Fibroblast of skin of left quadriceps (primary cell): ENCODE data around the gene ANKRD33B.
"Not testable (repeated sequence)": the region's sequence is repeated elsewhere in the genome, so short reads cannot be mapped to it uniquely, and the experiment has no call there.

Source experiments
- DNase-seq, 2 experiments: peaks; one replicate each; pipeline ENCODE4 v3.0.0-alpha.2; 2013; ENCODE audit warnings: low read depth in 2 of 2

Gene ANKRD33B

DNA sequence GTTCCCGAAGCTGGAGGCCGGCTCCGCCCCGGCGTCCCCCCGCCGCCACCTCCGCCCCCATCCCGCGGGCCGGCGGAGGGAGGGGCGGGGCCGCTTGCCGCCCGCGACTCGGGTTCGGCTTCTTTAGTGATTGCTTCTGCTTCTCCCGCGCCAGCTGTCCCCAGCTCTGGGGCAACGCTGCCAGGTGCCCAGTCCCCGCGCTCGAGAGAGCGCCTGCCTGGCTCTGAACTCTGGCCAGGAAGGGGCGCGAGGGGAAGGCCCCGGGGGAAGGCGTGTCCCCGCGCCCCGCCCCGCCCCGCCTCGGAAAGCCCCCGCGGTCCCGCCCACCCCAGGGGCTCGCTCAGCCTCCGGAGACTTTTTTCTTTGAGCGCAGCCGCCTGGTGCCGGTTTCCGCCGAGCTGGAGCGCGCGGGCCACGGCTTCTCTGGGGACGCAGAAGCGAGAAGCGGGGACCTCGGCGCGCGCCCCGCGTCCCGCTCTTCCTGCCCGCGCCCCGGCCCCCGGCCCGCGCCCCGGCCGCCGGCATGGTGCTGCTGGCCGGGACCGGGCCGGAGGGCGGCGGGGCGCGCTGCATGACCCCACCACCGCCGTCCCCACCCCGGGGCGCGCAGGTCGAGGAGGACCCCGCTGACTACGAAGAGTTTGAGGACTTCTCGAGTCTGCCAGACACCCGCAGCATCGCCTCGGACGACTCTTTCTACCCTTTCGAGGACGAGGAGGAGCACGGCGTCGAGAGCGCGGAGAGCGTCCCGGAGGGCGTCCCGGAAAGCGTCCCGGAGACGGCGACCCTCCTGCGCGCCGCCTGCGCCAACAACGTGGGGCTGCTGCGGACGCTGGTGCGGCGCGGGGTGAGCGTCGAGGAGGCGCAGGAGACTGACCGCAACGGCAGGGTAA, at the start of gene ANKRD33B:
Gene ANKRD33B (plus strand): TSS at position 126 of the 893 bp plus-strand sequence. CDS start 398 bp downstream, at position 524.
- peak; percentile 29 to 32 for DNase-seq

DNA sequence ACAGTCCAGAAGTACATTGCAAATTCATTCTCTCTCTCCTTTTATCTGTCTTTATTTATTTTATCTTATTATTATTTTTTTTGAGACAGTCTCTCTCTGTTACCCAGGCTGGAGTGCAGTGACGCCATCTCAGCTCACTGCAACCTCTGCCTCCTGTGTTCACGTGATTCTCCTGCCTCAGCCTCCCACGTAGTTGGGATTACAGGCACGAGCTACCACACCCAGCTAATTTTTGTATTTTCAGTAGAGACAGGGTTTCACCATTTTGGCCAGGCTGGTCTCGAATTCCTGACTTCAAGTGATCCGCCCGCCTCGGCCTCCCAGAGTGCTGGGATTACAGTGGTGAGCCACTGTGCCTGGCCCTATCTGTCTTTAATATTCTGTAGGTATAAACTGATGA, 49.3 kb upstream of the ANKRD33B start:
- not testable (repeated sequence) for DNase-seq

DNA sequence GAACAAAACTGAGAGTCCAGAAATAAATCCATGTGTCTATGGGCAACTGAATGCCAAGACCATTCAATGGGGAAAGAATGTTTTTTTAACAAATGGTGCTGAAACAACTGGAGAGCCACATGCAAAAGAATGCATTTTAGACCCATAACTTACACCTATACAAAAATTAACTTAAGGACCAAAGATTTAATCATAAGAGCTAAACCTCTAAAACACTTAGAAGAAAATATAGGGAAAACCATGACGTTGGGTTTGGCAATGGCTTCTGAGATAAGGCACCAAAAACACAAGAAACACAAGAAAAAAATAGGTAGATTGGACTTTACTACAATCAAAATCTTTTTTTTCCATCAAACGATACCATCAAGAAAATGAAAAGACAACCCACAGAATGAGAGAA, 48.4 kb upstream of the ANKRD33B start:
- DNase-seq, result no peak

DNA sequence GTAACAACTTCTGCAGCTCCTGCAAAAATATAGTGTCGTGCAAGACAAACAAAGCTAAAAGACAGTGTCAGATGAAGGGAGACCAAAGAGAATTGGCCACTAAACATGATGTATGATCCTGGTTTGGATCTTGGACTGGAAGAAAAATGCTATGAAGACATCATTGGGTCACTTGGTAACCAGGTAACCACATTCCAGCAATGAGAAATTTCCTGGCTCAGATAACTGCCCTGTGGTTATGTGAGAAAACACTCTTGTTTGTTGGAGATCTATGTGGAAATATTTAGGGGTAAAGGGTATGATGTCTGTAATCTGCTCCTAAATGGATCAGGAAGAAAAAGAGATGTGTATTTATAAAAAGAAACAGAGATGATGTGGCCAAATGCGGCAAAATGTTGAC, 45.5 kb upstream of the ANKRD33B start:
- peak in 1 of 2 experiments; percentile 41 for DNase-seq

DNA sequence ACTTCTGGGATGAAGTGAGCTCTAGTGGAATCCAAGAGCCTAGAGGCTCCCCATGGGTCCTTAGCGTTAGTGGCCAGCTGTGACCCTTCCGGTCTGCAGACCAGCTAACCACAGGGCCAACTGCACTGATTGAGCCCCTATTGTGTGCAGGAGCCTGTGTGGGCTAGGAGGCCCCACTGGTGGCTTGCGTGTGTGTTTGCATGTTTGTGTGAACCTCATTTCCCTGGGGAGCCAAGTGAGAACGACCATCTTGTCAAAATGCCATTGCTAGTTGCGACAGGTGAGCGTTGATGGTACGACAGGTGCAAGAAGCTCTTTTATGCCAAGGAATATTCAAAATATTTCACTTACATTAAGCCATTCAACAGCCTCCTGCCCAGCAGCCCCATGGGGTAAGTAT, 44.1 kb upstream of the ANKRD33B start:
- DNase-seq, result no peak

DNA sequence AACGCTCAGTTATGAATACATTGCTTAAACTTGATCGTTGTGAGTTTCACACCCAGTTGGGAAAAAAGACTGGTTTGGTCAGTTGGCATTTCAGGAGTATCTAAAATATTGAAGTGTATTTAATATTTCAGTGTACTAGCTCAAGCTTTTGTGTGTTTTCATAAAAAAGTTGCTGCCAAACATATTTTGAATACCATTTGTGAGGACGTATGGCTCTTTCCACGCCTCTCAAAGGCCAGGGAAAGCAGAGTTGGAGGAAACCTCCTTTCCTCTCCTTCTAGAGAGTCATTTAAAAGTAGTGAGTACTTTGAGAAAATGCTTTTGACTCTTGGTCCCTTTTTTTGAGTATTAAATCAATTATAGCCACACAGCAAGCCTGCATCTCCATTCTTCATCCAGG, 43.2 kb upstream of the ANKRD33B start:
- DNase-seq, result no peak

DNA sequence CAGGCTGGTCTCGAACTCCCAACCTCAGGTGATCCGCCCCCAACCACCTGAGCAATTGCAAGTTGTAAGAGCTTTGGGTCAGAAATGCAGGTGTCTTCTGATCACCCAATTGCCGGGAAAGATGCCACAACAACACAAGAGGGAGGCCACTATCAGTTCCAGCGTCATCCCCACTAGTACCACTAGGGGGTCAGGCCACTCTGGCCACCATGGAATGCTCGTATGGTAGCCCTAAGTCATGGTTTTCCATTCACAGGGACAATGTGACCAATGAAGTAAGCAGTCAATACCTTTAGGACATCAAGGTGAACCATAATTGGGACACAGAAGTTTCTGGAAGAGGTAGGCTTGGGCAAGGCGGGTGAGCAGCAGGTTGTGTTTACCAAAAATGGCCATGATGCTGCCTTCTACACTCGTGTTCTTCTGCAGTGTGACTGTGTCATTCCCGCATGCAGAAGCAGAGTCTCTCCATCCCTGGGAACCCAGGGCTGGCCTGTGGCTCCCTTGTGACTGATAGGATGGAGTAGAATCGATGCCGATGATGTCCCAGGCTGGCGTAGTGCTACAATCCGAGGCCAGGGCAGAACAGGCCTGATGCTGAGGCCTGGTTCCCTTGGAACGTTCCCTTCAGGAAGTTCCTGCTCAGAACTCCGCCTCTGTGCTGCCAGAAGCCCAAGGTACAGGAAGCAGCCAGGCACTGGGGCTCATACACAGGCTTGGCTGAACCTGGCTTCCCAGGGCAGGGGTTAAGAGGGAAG, 42.2 kb upstream of the ANKRD33B start:
- DNase-seq, result no peak

DNA sequence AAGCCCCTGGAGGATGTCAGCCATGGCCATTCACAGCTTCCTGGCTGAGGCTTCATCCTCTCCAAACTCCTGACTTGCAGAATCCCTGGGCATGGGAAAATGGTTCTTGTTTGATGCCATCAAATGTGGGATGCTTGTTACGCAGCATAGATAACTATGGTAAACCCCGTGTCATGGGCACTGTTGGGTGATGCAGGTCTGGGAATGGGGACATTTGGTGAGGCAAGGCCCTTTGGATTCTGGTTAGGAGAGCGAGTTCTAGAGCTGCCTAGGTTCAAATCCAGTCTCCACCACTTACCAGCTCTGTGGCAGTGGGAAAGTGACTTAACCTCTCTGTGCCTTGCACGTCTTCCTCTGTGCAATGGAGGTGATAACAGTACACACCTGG, 41.7 kb upstream of the ANKRD33B start:
- DNase-seq, result no peak

DNA sequence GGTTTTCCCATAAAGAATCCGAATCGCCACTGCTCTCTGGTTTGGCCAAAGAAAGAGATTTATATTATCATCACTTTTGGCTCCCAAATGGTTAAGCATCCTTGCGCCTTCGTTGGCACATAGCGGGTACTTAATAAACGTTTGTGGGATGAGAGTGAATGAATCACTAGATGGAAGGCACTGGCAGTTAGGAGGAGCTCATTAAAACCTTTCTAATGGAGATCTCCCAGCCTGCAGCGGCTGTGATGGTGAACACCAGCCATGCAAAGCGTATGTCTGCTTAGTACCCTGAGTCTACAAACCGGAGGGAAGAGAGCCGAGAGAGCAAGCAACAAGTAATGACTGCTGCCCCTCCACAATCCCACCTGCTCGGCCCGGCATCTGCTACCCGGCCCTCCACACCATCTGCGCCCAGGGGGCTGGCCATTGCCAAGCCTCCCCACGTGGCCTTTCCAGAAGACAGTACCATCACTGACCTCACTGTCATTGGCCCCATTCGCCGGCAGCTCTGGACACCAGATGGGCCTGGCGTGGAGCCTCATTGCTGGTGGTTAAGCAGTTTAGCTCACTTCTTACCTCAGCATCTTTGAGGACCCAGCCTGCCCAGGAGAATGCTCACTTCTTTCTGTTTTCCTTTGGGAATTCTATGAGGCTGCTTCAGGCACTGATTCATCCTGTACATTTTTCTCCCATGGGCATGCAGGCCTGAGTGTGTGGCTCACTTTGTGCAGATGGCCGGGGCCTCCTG, 39.3 kb upstream of the ANKRD33B start:
- peak; percentile 90 for DNase-seq

DNA sequence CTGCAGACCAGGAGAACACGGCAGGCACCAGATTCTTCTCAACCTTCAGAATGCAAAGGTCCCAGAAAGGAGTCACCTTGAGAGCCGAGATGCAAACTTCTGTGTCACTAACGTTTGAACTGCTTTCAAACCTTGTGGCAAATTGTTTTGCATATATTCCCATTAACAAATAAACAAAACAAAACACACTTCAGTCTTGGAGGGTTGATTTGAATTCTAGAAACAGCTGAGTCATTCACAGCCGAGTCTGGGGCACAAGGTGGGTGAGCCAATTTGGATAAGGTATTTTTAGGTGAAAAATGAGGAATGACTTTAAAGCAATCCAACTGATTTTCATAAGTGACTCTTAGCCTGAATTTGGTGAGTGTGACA, 38.8 kb upstream of the ANKRD33B start:
- DNase-seq, result no peak

DNA sequence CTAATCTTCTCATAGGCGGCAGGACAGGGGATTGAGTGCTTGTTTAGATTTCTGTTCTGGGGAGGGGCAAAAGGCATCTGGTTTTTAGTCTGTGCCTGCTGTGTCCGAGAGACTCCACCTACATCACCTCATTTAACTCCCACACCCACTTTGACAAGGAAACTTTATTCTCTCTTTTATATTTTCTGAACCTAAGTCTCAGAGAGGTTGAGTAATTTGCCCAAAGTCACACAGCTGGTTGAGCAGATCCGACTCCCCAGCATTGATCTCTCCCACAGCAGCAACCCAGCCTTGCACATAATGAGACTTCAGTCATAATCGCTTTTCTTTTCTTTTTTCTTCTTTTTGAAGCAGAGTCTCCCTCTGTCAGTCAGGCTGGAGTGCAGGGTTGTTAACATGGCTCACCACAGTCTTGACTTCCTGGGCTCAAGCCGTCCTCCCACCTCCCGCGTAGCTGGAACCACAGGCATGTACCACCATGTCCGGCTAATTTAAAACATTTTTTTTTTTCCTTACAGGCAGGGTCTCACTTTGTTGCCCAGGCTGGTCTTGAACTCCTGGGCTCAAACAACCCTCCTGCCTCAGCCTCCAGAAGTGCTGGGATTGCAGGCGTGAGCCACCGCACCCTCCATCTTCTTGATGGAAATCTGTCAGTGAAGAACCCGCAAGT, 36.5 kb upstream of the ANKRD33B start:
- DNase-seq, result peak; percentile 51 to 56

DNA sequence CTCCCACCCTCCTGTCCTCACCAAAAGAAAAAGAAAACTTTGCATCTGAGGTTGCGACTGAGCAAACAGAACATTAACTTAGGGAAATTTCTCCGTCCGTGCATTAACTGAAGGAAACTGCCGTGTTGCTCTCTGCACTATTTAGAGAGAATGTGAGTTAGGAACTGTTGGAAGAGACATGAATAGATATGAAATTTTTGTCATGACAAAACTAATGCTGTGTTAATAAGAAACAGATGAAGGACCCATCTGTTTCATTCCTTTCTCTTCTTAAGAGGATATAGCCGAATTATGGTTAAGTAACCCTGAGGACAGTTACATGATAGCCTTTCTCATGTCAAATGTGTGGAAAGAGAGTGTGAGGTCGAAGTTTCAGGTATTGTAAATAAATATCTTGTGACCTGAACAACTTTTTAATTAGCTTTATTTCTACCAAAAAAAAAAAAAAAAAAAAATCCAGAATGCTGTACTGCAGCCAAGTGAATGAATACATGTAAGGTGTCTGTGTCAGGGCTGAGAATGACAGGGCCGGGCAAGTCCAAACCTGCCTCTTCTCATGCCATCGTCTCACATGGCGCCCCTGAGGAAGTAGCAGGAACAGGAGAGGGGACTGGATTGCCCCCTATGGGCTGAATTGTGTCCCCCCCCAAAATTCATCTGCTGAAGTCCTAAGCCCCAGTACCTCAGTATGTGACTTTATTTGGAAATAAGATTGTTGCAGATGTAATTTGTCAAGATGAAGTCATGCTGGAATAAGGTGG, 35.6 kb upstream of the ANKRD33B start:
- peak; percentile 82 to 84 for DNase-seq

DNA sequence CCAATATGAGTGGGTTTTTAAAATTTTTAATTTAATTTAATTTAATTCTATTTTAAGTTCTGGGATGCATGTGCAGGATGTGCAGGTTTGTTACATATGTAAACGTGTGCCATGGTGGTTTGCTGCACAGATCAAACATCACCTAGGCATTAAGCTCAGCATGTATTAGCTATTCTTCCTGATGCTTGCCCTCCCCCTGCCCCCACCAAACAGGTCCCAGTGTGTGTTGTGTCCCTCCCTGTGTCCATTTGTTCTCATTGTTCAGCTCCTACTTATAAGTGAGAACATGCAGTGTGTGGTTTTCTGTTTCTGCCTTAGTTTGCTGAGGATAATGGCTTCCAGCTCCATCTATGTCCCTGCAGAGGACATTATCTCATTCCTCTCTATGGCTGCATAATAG, 35.0 kb upstream of the ANKRD33B start:
- DNase-seq, result no peak

DNA sequence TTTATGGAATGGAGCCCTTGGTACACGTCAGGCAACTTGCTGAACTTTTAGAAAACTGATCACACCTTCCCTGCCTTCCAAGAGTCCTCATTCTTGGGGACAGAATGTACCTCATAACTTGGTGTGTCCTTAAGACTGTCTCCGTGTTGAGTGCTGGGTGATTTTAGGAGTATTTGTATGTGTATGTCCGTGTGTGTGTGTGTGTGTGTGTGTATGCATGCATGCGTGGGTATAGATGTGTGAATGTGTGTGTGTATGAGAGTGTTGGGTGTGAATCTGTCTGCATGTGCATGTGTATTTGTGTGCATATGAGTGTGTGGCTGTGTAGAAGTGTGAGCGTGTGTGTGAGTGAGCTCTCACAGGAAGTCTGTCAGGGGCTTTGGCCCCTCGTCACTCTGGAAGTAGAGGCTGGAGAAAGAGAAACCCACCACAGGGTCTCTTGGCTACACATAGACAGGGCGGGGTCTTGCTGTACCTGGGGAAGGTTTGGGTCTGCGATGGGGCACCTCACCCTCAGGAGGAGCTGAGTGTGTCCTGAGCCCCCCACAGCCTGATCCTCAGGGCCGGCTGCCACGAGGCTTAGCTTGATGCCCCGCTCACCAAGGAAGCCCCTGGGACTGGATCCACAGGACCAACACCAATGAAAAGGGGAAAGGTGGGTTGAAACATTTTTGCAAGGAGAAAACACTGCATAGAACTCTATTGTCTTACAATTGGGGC, 33.1 kb upstream of the ANKRD33B start:
- DNase-seq, result no peak

DNA sequence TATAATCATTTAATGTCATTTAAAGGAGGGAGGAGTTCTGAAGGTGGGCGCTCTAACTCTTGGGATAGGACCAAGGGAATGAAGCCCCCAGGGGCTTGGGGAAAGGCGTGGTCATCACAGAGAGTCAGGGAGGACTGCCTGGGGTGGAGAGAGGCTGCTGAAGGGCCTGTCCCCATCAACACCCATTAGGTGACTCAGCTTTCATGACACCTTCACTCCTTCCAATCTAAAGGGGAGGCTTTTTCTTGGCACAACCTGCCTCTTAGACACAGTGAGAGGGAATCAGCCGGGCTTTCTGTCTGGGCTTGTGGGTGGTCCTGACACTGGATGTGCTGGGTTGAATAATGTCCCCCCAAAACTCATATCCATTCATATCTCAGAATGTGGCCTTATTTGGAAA, 31.4 kb upstream of the ANKRD33B start:
- DNase-seq, result no peak

DNA sequence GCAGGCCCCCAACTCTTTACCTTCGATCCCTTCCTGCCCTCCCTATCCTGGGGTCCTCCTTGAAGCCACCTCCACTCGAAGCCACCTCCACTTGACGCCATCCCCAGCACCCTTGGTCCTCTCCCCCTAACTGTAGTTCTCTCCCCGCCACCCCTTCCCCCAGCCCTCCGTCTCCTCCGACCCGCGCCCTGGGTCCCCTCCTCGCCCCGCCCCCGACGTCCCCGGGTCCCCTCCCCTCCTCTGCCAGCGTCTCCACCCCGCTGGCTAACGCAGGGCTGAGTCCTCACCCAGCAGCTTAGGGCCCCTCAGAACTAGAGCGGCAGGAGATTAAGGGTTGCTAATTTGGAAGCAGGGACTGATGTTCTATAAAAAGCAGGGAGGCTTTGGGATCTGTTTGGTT, 30.6 kb upstream of the ANKRD33B start:
- DNase-seq, result no peak

DNA sequence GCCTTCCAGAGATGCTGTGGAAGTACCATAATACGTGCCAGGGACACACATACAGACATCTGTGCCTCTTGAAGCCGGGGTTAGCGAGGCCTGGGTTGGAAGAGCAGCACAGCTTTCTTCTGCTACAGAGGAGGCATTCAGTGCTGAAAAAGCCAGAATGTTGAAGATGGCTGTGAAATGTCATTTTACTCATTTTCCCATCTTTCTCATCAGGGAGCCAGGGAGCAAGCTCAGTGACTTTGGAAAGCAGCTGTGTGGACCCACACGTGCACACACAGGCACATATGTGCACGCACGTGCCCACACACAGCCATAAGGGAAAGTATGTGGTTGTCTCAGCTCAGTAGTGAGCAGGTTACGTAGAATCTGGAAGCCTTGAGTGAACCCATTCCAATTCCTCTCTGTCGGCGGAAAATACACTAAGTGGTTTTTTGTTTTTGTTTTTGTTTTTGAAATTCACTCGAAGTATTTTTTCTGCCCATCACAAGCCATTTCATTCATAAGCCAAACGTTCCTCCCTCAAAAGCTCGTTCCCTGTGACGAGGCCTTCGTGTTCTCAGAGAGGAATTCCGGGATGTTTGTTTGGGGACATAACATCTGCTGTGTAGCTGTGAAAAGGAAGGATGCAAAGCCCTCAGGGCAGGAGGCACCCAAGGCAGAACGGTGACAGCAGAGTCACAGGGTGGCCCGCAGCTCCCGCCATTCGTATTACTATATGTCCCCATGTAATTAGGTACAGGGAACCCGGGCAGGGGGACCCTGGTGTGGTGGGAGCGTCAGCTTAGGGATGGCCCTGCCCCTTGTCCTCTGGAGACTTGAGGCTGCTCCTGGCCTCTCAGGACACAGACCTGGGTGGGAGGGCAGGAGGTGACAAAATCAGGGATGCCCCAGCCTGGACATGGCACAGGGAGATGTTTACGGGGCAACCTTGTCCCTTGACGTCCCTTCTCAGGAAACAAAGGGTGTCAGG, 29.0 kb upstream of the ANKRD33B start:
- DNase-seq, result no peak

DNA sequence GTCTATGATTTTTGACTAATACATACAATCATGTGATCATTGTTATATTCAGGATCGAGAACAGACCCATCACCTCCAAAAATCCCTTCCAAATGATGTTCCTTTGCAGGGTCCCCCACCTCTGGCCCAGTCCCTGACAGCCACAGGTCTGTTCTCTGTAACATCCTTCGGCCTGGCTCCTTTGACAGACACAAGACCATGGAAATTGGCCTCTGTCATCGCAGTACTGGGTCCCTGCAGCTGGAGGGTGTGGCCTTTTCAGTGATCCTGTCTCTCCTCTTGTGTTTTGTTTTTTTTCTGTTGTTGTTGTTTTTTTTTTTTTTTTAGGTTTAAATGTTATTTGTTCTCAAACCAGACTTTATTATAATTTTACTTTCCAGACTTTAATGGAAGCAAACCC, 27.4 kb upstream of the ANKRD33B start:
- DNase-seq, result no peak

DNA sequence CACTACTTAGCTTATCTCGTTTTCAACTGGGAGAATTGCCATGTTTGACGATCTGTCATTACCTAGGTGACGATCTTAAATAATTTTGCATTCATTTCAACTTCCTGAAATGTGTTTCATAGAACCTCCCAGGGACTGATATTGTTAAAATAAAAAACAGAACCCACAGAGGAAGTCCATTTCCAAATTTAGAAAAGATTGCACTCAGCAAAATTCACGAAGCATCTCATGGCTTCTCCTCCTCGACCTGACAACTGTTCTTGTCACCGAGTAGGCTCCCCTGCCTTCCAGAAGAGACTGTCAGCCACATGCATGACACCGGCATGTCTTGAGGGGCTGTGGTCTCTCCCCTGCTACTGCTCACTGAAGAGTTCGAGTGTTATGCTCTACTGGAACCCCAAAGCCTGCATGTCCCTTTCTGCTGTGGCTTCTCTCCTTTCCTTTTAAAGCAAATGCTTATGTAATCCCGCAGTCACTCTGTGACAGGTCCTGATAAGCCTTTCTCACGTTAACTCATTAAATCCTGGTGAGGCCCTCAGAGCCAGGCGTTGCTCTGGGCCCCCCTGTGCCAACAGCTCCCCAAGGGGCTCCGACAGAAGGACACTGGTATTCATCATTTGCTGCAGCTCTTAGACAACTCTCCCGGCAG, 26.8 kb upstream of the ANKRD33B start:
- no peak for DNase-seq
